CD4-positive, alpha-beta T cell (primary cell): Measurements from ENCODE around the gene MFSD2A. TPM values are rescaled to one million over a fixed set of nuclear protein-coding genes. Genes with fewer than 3 reads are reported as not detected.

Experiments
- ATAC-seq: fragments of 200-7000 bp; cut with Tn5 transposase; one replicate; pipeline ENCODE4 v1.10.0; 2022; ENCODE audit warnings: mild to moderate bottlenecking; ENCODE audit not compliant: poor library complexity
- CTCF ChIA-PET: fragments of 350-600 bp; sonication (Branson Sonifier 250); formaldehyde crosslinking; loops from one replicate; lab custom pipeline; 2021; ENCODE audit warnings: antibody characterized with exemption, inconsistent platforms; lab: Charles Lee
- POLR2A ChIA-PET: fragments of 350-600 bp; sonication (Branson Sonifier 250); formaldehyde crosslinking; loops from one replicate; lab custom pipeline; 2021; ENCODE audit warnings: antibody characterized with exemption, inconsistent platforms; lab: Charles Lee
- DNase-seq, 14 experiments: peaks; one replicate each; pipeline ENCODE4 v3.0.0-alpha.2; 2013 to 2020; ENCODE audit warnings: mixed read lengths in 2 of 14
- H3K27ac ChIP-seq, 2 donors: one replicate each; pipeline versions ENCODE4 v1.5.1 to v1.7.0; 2013; ENCODE audit warnings: low read length in 2 of 2, low read depth in 1 of 2, mild to moderate bottlenecking in 1 of 2
- H3K27me3 ChIP-seq, 2 experiments: 1 replicate in 1 of 2; 2 replicates in 1 of 2; pipeline versions ENCODE4 v1.6.1 to v1.7.0; 2013; ENCODE audit warnings: low read length in 2 of 2, control low read depth in 1 of 2, mild to moderate bottlenecking in 1 of 2, moderate library complexity in 1 of 2; ENCODE audit not compliant: insufficient read depth in 2 of 2, control insufficient read depth in 1 of 2
- H3K36me3 ChIP-seq: one replicate; pipeline ENCODE4 v1.6.1; 2013; ENCODE audit warnings: low read length, control low read depth; ENCODE audit not compliant: insufficient read depth
- H3K4me1 ChIP-seq: one replicate; pipeline ENCODE4 v1.6.1; 2013; ENCODE audit warnings: low read length, control low read depth; ENCODE audit not compliant: insufficient read depth
- H3K4me3 ChIP-seq: one replicate; pipeline ENCODE4 v1.5.1; 2013; ENCODE audit warnings: mild to moderate bottlenecking, low read length, moderate library complexity
- H3K9me3 ChIP-seq, 2 experiments: 1 replicate in 1 of 2; 2 replicates in 1 of 2; pipeline versions ENCODE4 v1.6.1 to v1.7.0; 2013; ENCODE audit warnings: low read length in 2 of 2, mild to moderate bottlenecking in 2 of 2, control low read depth in 1 of 2, moderate library complexity in 1 of 2; ENCODE audit not compliant: control insufficient read depth in 1 of 2, insufficient read depth in 1 of 2
- H3K27ac Mint-ChIP-seq: one replicate; pipeline ENCODE4 v1.8.0; 2020; ENCODE audit warnings: mixed read lengths
- H3K27me3 Mint-ChIP-seq: one replicate; pipeline ENCODE4 v1.8.0; 2021; ENCODE audit warnings: mixed read lengths
- H3K36me3 Mint-ChIP-seq: one replicate; pipeline ENCODE4 v1.8.0; 2021; ENCODE audit warnings: low read depth, mixed read lengths
- H3K4me1 Mint-ChIP-seq: one replicate; pipeline ENCODE4 v1.8.0; 2021; ENCODE audit warnings: low read depth, mixed read lengths
- H3K4me3 Mint-ChIP-seq: one replicate; pipeline ENCODE4 v1.8.0; 2020; ENCODE audit warnings: mild to moderate bottlenecking, mixed read lengths
- H3K9me3 Mint-ChIP-seq: one replicate; pipeline ENCODE4 v1.8.0; 2020; ENCODE audit warnings: mixed read lengths
- CTCF ChIP-seq: fragments of 200-600 bp; IDR thresholded peaks from one replicate; pipeline ENCODE4 v1.8.0; 2022; ENCODE audit warnings: antibody characterized with exemption, mild to moderate bottlenecking
- intact Hi-C, 2 experiments: fragments of 100-400 bp; cut with DNase I in 1 of 2; cut with micrococcal nuclease in 1 of 2; formaldehyde crosslinking; loops; one replicate each; pipeline versions ENCODE4 v1.15.1 to v1.9.0; 2023 to 2025; cut with DNase I, micrococcal nuclease
- total RNA-seq, 174 experiments: library from RNA in 2 of 174; stranded (reverse) in 2 of 174; gene quantifications; one replicate each; pipeline ENCODE4 v1.2.3 and lab custom pipeline; 2021 to 2026

Gene MFSD2A
- total RNA-seq, 2 experiments from 2014 or later, result 2.5 to 2.7 TPM

DNA sequence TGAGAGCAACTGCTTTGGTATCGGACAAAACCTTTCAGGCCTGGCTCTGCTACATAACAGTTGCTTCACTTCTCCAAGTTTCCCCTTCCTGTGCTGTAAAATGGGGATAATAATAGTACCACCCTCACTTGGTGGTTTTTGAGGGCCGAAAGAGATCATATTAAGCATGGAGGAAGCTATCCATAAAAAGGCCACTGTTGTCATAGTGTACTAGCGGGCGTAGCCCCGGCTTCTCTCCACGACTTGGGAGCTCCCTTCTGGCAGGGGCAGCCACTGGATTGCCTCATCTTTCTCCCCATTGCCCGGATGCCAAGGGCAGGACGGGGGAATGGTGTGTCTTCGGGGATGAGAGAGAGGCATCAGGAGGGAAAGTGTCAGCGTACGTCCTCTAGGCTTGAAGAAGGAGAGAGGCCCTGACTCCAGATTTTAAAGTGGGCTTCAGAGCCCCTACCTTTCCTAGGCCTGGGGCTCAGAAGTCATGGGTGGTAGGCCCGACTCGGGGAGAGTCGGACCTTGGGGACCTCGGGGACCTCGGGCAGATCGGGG, 548 bp upstream of the MFSD2A start:
- Histone ChIP-seq H3K9me3 (no peaks in the 10 kb centered on the region), H3K4me1 (peaks cover 23% of the 10 kb centered on the region), H3K27ac (no peak overlapping the region), H3K36me3 (no peaks in the 10 kb centered on the region), H3K4me3 (peak overlapping the region; percentile 73), H3K27me3 (no peaks in the 10 kb centered on the region)
- DNase-seq, result no peak
- Mint-ChIP-seq H3K27ac (peak overlapping the region; percentile 31), H3K36me3 (no peaks in the 10 kb centered on the region), H3K9me3 (no peaks in the 10 kb centered on the region), H3K4me3 (peak overlapping the region; percentile 93), H3K27me3 (no peaks in the 10 kb centered on the region), H3K4me1 (peaks cover 19% of the 10 kb centered on the region)
- no peak for TF ChIP-seq CTCF
- ChIA-PET CTCF (interaction anchor here (0.6 kb wide), 1 partner anchor 17 kb away, joined by 3 read pairs; no protein-coding TSS in a partner anchor), POLR2A (no interaction called here)
- intact Hi-C loops, result no loop called here
- ATAC-seq, result no peak

- H3K4me3 Mint-ChIP-seq, result peak overlapping the region; percentile 93
- POLR2A ChIA-PET, result interaction anchor here (0.7 to 1.4 kb wide), 4 partner anchors 37 to 217 kb away, joined by 3 to 4 read pairs (median 3); partner anchors contain the start of genes CAP1 and PPIE
- TF ChIP-seq CTCF, result no peak
- peak overlapping the region; percentile 73 for H3K4me3 ChIP-seq
- no peaks in the 10 kb centered on the region for H3K27me3 Mint-ChIP-seq
- intact Hi-C loops, result no loop called here
- ATAC-seq (peak; percentile 48), DNase-seq (peak in 12 of 14 experiments; percentile 9 to 75 (median 20))
- CTCF ChIA-PET, result interaction anchor here (1.2 kb wide), 1 partner anchor 36 kb away, joined by 5 read pairs; no protein-coding TSS in a partner anchor
- no peaks in the 10 kb centered on the region for H3K36me3 Mint-ChIP-seq
- H3K4me1 ChIP-seq, result peaks cover 30% of the 10 kb centered on the region
- peak overlapping the region; percentile 19 for H3K27ac Mint-ChIP-seq
- no peaks in the 10 kb centered on the region for H3K27me3 ChIP-seq
- H3K4me1 Mint-ChIP-seq, result peaks cover 25% of the 10 kb centered on the region
- H3K9me3 ChIP-seq, result no peaks in the 10 kb centered on the region
- H3K36me3 ChIP-seq, result no peaks in the 10 kb centered on the region
- H3K27ac ChIP-seq, result no peak overlapping the region
- H3K9me3 Mint-ChIP-seq, result no peaks in the 10 kb centered on the region
Measured at GRCh38 chr1:39955547-39956539, 898 bp downstream of the MFSD2A start.

- Histone ChIP-seq H3K36me3 (no peaks in the 10 kb centered on the region), H3K27me3 (no peaks in the 10 kb centered on the region), H3K9me3 (no peaks in the 10 kb centered on the region), H3K27ac (no peak overlapping the region), H3K4me3 (no peak overlapping the region), H3K4me1 (peaks cover 32% of the 10 kb centered on the region)
- Mint-ChIP-seq H3K27me3 (no peaks in the 10 kb centered on the region), H3K9me3 (no peaks in the 10 kb centered on the region), H3K36me3 (no peaks in the 10 kb centered on the region), H3K4me1 (peaks cover 25% of the 10 kb centered on the region), H3K4me3 (peak overlapping the region; percentile 34), H3K27ac (no peak overlapping the region)
- no peak for TF ChIP-seq CTCF
- ChIA-PET CTCF (interaction anchor here (0.6 to 1.0 kb wide), 2 partner anchors 15 to 46 kb away, joined by 3 read pairs; no protein-coding TSS in a partner anchor), POLR2A (no interaction called here)
- ATAC-seq (no peak), DNase-seq (no peak)
- intact Hi-C loops, result no loop called here
Measured at GRCh38 chr1:39957299-39958015, 2.5 kb downstream of the MFSD2A start.
